ENCODE measurements around the gene OR52I2. TPM values are rescaled to one million over a fixed set of nuclear protein-coding genes. Genes with fewer than 3 reads are reported as not detected.

OR52I2 gene
- polyA plus RNA-seq, 10 donors: not detected

DNA sequence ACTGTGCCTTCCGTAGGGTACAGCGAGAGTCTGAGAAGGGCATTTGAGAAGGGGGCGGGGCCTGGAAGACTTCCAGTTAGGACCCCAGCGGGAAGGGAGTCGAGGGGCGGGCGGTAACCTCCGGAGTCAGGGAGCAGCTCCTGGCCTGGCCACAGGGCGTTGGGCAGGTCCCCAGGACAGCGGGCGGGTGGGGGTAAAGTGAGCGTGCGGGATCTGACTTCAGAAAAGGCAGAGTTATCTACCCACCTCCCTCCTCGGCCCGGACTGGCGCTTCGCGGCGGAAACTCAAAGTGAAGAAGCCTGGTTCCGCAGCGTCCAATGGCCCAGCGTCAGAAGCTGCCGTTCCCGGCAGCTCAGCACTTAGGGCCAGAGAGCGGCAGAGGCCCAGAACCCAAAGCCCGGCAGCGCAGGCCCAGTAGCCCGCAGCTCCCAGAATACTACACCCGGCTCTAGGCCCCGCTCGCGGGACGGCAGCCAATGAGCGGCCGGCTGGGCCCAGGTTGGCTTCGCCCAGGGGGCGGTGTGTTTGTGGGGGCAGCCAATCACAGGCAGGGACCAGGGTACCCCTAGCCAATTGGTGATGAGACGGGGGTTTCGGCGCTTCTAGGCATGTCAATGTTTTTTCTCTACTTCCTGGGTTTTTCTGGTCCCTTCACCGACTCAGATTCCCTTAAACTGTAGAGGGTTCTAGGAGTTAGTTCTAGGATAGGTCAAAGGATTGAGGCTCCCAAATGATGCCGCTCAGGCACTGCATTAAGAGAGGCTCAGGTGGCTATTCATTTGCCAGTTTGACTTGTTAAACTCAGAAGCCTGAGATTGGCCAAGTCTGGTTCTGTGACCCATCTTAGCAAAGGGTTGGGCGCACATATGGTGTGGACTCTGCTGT lies 26.5 kb downstream of the OR52I2 start, which contains the start of gene TRIM68:
Gene TRIM68, minus strand, starts transcription at position 451 of the 886 bp plus-strand sequence. CDS start 2,727 bp downstream, outside the sequence.
- peak; percentile 94 to 97 (median 95) for DNase-seq

DNA sequence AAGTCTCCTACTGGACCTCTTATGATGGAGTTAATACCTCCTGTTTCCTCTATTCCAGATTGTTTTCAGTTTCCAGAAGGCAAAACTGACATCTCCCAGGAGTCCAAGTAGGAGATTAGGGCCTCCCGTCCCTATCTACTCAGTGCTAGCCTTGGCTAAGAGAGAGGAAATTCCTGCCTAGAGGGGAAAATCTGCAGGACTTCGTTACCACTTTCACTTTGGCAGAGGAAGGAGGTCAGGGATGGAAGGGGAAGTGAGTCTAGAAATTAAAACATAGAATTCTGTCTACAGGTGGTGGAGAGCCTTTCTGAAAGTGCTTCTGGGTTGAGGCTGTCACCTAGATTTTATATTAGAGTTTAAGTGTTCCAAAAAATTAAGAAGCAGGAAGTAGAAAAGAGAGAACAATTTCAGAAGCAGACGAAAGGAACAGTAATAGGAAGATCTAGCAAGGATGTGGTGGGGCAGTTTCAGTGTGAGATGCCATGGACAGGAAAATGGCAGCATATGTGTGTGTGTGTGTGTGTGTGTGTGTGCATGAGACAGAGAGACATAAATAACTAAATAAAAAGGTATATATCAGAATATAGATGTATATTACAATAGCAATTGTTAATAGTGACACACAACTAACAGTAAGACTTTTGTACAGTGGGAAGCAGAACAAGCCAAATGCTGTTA lies 28.9 kb downstream of the OR52I2 start:
- DNase-seq: no peak

- no peak for DNase-seq
Observed at GRCh38 chr11:4611986-4612385, 30.4 kb downstream of the OR52I2 start.

DNA sequence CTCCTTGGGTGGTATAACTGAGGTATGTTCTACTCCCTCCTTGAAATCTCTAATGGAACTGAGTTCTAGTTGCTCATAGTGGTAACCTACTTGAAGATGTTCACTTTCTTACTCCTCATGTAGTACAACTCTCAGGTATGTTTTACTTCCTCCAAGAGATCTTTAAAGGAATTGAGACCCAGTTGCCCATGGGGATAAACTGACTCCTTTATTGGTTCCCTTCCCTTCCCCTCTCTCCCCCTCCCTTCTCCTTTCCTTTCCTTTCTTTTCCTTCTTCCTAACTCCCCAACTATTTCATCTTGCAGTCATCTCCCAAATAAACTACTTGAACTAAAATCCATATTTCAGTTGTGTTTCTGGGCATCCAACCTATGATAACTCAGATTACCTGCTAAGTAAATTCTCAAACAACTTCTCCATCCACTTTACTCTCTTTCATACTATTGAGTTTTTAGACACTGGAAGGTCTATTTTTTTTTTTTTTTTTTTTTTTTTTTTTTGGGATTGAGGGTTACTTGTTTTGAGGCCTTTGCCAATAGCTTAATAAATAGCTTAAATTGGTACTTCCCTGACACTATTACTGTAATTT lies 34.4 kb downstream of the OR52I2 start:
- no peak for DNase-seq

DNA sequence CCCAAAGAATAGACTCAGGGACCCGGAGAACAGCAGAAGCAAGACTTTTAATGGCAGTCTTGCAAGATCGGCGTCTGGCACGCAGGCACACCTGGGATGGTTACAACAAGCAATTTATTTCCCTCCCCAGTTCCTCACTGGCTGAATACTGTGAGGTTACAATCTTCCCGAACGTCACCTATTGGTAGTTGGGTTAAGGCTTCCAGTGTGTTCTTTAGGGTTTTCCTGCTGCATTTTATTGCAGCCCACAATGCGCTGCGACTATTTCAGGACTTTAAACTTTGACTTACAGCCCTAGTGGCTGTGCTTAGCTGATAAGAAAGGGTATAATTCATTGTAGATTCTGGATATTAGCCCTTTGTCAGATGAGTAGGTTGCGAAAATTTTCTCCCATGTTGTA lies 38.0 kb downstream of the OR52I2 start:
- no peak for DNase-seq

DNA sequence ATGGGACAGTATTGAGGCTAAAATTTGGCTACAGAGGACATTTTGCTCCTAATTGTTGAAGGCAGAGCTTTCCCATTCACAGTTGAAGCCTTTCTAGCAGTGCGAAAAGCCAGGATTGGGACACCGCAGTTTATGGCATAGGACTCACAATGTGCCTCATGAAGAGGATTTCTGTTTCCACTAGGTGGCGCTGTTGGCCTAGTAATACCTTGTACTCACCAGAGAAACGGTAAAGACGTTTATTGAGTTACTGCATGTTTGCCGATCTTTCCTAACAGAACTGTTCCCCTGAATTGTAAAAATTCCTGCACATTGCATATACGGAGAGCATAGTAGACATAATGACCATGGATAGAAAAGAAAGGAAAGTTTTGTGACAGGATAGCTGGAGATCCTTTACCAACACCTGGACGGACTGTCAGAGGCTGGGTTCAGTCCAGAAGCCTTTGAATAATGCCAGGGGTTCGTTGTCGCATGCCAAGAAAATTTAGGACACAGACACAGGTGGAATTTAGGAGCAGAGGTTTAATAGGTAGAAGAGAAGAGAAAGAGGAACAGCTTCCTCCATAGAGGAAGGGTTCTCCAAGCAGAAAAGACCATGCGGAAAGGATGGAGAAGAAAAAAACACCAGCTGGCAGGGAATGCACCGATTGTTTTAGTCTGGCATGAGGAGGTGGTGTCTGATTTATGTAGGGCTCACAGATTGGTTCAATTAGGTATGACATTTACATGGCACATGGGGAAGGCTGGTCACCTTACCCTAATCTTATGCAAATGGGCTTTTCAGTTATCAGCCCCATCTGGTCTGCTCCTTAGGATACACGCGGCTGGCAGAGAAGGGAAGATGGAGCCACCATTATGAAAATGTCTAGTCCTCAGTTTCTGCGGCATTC lies 44.9 kb downstream of the OR52I2 start:
- peak; percentile 41 to 55 (median 43) for DNase-seq

DNA sequence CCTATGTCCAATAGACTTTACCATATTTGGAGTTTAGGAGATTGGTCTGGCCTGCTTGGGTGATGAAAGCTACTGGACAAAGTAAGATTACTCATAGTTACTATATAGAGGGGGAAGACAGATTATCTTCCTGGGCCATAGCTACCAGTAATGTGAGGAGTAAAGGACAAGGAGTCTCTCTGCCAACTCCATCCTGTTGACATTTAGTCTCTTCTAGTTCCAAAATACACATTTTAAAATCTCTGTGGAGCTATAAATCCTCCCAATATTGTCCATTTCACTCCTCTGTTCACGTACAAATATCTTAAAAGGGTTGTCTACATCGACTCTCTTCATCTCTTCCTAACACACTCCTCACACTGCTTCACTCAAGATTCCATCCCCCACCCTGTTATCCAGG lies 54.6 kb downstream of the OR52I2 start:
- DNase-seq: no peak

DNA sequence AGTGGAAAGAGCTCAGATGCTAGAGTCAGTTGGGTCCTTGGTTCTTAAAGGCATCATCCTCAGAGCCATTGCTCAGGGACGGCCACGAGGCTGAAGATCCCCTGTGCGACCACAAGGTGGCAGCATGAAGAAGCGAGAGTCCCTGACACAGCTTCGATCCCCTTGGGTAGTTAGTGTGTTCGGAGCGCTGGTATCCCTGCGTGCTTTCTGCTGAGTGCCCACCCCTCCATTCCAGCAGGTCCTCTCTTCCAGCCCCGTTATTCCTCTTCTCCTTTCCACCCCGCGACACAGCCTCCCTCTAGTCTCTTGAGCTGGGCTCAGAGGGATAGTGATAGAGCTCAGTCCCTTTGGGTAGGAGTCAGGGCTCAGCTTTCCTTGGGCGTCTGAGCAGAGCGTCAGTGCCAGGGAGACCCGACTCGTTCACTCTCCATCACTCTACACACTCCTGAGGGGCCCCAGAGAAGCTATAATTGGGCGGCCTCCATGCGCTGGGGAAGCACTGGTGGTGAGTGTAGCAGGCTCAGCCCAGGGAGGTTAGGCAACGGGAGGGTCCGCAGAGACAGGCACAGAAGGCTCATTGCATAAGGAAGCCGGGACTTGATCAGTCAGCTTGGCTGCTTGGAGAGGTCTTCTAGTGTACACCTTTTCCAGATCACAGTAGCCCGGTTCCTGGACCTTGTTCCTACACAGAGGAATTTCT lies 55.6 kb downstream of the OR52I2 start, which contains the start of gene OR51D1:
Gene OR51D1, plus strand, starts transcription at position 516 of the 700 bp plus-strand sequence. CDS start 2,314 bp downstream, outside the sequence.
- DNase-seq: peak; percentile 58 to 78 (median 71)

DNA sequence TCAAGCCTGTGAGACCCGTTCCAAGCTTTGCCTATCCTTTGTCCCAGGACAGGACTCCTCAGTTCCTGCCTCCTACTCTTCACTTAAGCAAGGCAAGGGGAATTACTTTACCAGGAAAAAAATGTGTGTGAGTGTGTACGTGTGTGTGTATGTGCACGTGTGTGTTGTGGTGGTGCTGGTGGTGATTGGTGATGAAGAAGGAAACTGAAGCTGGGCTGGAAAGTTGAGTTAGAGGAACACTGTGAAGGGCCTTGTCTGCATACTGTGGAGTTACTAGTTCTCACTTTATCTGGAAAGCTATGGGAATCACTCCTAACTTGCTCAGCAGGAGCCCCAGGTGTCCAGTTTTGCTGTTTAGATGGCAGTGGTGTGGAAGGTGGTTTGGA lies 56.1 kb downstream of the OR52I2 start:
- no peak for DNase-seq

GRCh38 chr11:4639931-4640330 lies 58.4 kb downstream of the OR52I2 start:
- DNase-seq: no peak

GRCh38 chr11:4641501-4641900 lies 60.0 kb downstream of the OR52I2 start:
- DNase-seq: no peak

DNA sequence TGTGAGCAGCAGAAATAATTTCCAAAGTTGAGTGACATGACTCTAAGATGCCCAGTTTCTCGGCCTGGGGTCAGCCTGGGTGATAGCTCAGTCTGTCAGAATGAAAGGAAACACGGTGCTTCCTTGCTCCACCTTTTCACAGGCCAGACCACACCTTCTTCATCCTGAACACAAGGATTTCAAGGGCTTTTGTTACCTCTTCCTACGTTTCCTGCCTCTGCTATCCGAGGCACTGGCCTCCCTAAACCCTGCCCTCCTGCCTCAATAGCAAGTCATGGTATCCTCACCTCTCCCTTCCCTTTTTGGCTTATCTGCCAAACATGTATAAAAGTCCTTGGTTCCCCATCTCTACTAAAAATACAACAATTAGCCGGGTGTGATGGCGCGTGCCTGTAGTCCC lies 60.5 kb downstream of the OR52I2 start:
- DNase-seq: no peak

Other genes with a start within 250 kb of the OR52I2 start
- gene OR52B4, start 213.4 kb upstream of the OR52I2 start, polyA plus RNA-seq (ENCODE audit: insufficient read length in 10 of 10): not detected
- gene TRIM21, start 188.0 kb upstream of the OR52I2 start, polyA plus RNA-seq (ENCODE audit: insufficient read length in 10 of 10): 10 to 100 TPM in 3 of 10 donors, 1 to 10 TPM in 7; 7.5 to 11.0 (median 9.6) TPM
- not detected for gene OR52K2, start 132.4 kb upstream of the OR52I2 start, polyA plus RNA-seq (ENCODE audit: insufficient read length in 10 of 10)
- gene OR52K1, start 99.1 kb upstream of the OR52I2 start, polyA plus RNA-seq (ENCODE audit: insufficient read length in 10 of 10): under 1 TPM; 0.07 to 0.65 (median 0.12) TPM
- gene OR52M1, start 36.6 kb upstream of the OR52I2 start, polyA plus RNA-seq (ENCODE audit: insufficient read length in 10 of 10): not detected
- under 1 TPM in 2 of 10 donors, not detected in 8; 0.04 to 0.08 TPM for gene OR52I1, start 12.3 kb downstream of the OR52I2 start, polyA plus RNA-seq (ENCODE audit: insufficient read length in 10 of 10)
- gene TRIM68, start 26.5 kb downstream of the OR52I2 start, polyA plus RNA-seq (ENCODE audit: insufficient read length in 10 of 10): 10 to 100 TPM in 1 of 10 donors, 1 to 10 TPM in 9; 5.7 to 10.1 (median 8.3) TPM
- not detected for gene OR51D1, start 55.7 kb downstream of the OR52I2 start, polyA plus RNA-seq (ENCODE audit: insufficient read length in 10 of 10)
- 1 to 10 TPM; 1.8 to 3.8 (median 2.4) TPM for gene OR51E1, start 62.2 kb downstream of the OR52I2 start, polyA plus RNA-seq (ENCODE audit: insufficient read length in 10 of 10)
- 1 to 10 TPM in 4 of 10 donors, under 1 TPM in 6; 0.50 to 1.9 (median 0.95) TPM for gene OR51E2, start 116.1 kb downstream of the OR52I2 start, polyA plus RNA-seq (ENCODE audit: insufficient read length in 10 of 10)
- not detected for gene MMP26, start 123.0 kb downstream of the OR52I2 start, polyA plus RNA-seq (ENCODE audit: insufficient read length in 10 of 10)
- gene OR51F1, start 188.2 kb downstream of the OR52I2 start, polyA plus RNA-seq (ENCODE audit: insufficient read length in 10 of 10): not detected
- gene OR52R1, start 222.6 kb downstream of the OR52I2 start, polyA plus RNA-seq (ENCODE audit: insufficient read length in 10 of 10): not detected
- not detected for gene OR51F2, start 239.6 kb downstream of the OR52I2 start, polyA plus RNA-seq (ENCODE audit: insufficient read length in 10 of 10)

All from muscle of back (tissue), 11 donors.